Right lobe of liver (tissue), 6 donors: ENCODE results near the gene OR4Q3. TPM values are rescaled to one million over a fixed set of nuclear protein-coding genes. Genes with fewer than 3 reads are reported as not detected.
A peak's percentile ranks its signal among the peaks of the same experiment; 100 is the strongest.
"Not testable (repeated sequence)": the region's sequence is repeated elsewhere in the genome, so short reads cannot be mapped to it uniquely, and the experiment has no call there.

Experiments used
- ATAC-seq, 4 donors: fragments of 200-7000 bp; cut with Tn5 transposase; one replicate each; pipeline ENCODE4 v1.9.1; 2020; ENCODE audit warnings: mild to moderate bottlenecking in 4 of 4, moderate library complexity in 4 of 4
- DNase-seq, 3 donors: peaks; one replicate each; pipeline ENCODE4 v3.0.0-alpha.2; 2020
- H3K27ac ChIP-seq, 3 donors: fragments of 200-600 bp; one replicate each; pipeline ENCODE4 v1.8.0; 2022
- H3K27me3 ChIP-seq, 2 donors: fragments of 200-600 bp; one replicate each; pipeline ENCODE4 v1.8.0; 2022
- H3K36me3 ChIP-seq, 4 donors: fragments of 200-600 bp; sonication (generic) in 1 of 4; one replicate each; pipeline versions ENCODE4 v1.5.1 to v1.8.0; 2017 to 2022; ENCODE audit warnings: control low read depth in 1 of 4
- H3K4me1 ChIP-seq, 4 donors: fragments of 200-600 bp; sonication (generic) in 1 of 4; one replicate each; pipeline versions ENCODE4 v1.5.1 to v1.8.0; 2017 to 2022; ENCODE audit warnings: control low read depth in 1 of 4
- H3K4me3 ChIP-seq, 3 donors: fragments of 200-600 bp; one replicate each; pipeline ENCODE4 v1.8.0; 2022
- H3K9me3 ChIP-seq, 4 donors: fragments of 200-600 bp; sonication (generic) in 1 of 4; one replicate each; pipeline versions ENCODE4 v1.5.1 to v1.8.0; 2017 to 2022; ENCODE audit warnings: control low read depth in 1 of 4
- POLR2A ChIP-seq: fragments of 450-650 bp; IDR thresholded peaks from one replicate; pipeline ENCODE4 v1.6.1; 2017; ENCODE audit warnings: antibody characterized with exemption, mild to moderate bottlenecking
- WGBS: methylation state at CpG from one replicate; pipeline ENCODE4 v1.1.6; 2018; ENCODE audit warnings: low coverage, low lambda C conversion rate; ENCODE audit not compliant: insufficient coverage; ENCODE audit errors: missing lambda C conversion rate; 5-methylcytosine and 5-hydroxymethylcytosine counted together
- intact Hi-C, 2 donors: fragments of 100-400 bp; cut with DNase I; formaldehyde crosslinking; loops; one replicate each; pipeline versions ENCODE4 v1.11.2 to v1.14.1; 2022
- long read RNA-seq: library from polyadenylated mRNA; unstranded; transcript quantifications from one replicate; pipeline ENCODE4 v2.0.0, GENCODE V29; 2019
- total RNA-seq, 6 experiments: library from RNA; depleted of rRNA in 2 of 6; stranded (reverse); fragments of >200 nt in 2 of 6; fragmentation: NEBNext Ultra II Directional in 3 of 6; extraction: Animal tissue kit (Norgen Biotek cat#: 25700) in 3 of 6; gene quantifications; one replicate each; pipeline versions ENCODE4 v1.1.0 to v1.2.4, GENCODE V29; 2016 to 2023
- TF ChIP-seq, protein P1 (sequence below), 4 donors: fragments of 200-600 bp in 3 of 4; fragments of 450-650 bp in 1 of 4; IDR thresholded peaks; one replicate each; pipeline versions ENCODE4 v1.5.1 to v1.8.0; 2016 to 2022; ENCODE audit warnings: antibody characterized with exemption in 4 of 4, mild to moderate bottlenecking in 2 of 4
- donor health status: DM: no; HTN: yes; CAD: no.
- donor health status: DM: no; HTN: no; CAD: no.
- donor health status: DM: no; HTN: no; CAD: no.
- donor health status: DM: no; HTN: yes; CAD: no.
- donor health status: DM: no; HTN: yes; CAD: no.

The OR4Q3 gene
- total RNA-seq: not detected
- long read RNA-seq: 0 reads

DNA sequence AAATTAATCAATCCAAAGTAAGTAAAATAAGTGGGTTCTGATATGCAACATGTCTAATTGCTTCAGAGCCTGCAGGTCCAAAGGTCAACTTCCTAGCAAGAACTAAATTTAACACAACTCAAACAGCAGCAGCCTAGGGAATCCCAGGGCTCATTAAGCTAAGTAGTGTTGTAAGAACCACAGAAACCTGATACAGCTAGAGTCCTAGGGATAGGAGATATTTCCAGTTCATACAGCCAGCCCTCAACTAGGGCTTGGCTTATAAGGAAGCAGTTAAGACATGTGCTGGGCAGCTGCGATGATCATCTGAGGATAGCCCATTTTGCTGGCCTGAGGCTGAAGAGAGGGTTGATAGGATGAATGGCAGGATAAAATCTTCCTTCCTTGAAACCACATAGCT lies at the start of gene OR4Q3:
OR4Q3 (plus strand) TSS at position 316 of the 400 bp plus-strand sequence.
- Histone ChIP-seq H3K36me3 (no peaks in the 10 kb centered on the region), H3K9me3 (no peaks in the 10 kb centered on the region), H3K4me3 (no peak within 1 kb of the TSS), H3K27me3 (no peaks in the 10 kb centered on the region), H3K27ac (no peak within 1 kb of the TSS), H3K4me1 (no peaks in the 10 kb centered on the region)
- 44% methylated on average over 1 of the region's 1 CpG for WGBS
- ATAC-seq (no peak), DNase-seq (no peak)
- intact Hi-C loops: no loop called here
- no peak for TF ChIP-seq POLR2A
- TF ChIP-seq, protein P1, sequence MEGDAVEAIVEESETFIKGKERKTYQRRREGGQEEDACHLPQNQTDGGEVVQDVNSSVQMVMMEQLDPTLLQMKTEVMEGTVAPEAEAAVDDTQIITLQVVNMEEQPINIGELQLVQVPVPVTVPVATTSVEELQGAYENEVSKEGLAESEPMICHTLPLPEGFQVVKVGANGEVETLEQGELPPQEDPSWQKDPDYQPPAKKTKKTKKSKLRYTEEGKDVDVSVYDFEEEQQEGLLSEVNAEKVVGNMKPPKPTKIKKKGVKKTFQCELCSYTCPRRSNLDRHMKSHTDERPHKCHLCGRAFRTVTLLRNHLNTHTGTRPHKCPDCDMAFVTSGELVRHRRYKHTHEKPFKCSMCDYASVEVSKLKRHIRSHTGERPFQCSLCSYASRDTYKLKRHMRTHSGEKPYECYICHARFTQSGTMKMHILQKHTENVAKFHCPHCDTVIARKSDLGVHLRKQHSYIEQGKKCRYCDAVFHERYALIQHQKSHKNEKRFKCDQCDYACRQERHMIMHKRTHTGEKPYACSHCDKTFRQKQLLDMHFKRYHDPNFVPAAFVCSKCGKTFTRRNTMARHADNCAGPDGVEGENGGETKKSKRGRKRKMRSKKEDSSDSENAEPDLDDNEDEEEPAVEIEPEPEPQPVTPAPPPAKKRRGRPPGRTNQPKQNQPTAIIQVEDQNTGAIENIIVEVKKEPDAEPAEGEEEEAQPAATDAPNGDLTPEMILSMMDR (IDR thresholded peaks at IDR 0.05): no peak

- Histone ChIP-seq H3K27me3 (no peaks in the 10 kb centered on the region), H3K4me1 (no peaks in the 10 kb centered on the region), H3K27ac (no peak overlapping the region), H3K4me3 (no peak overlapping the region), H3K9me3 (no peaks in the 10 kb centered on the region), H3K36me3 (no peaks in the 10 kb centered on the region)
- no peak for TF ChIP-seq POLR2A
- TF ChIP-seq, protein P1 (IDR thresholded peaks at IDR 0.05): no peak
- no peak for ATAC-seq
- intact Hi-C loops: no loop called here
- DNase-seq: no peak
Observed at GRCh38 chr14:19729359-19729758, 14.0 kb upstream of the OR4Q3 start.

DNA sequence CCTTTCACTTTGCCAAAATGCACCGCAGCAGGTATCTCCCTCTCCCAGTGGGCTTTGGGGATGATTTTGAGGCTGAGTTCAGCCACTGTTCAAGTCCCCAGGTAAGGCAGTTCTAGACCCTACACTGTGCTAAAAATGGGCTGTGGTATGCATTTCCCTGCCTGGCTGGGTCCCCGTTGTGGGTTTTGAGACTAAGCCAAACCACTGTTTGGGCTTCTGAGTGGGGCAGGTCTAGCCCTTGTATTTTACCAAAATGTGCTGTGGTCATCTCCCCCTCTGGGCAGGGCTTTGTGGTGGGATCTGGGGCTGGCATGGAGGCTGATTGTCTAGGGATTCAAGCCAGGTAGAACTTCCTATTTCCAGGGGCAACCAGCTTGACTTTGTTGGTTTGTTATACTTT lies 13.6 kb upstream of the OR4Q3 start:
- no peaks in the 10 kb centered on the region for H3K27me3 ChIP-seq
- no peaks in the 10 kb centered on the region for H3K4me1 ChIP-seq
- DNase-seq (no peak), ATAC-seq (peak in 1 of 4 donors; percentile 21)
- H3K27ac ChIP-seq: no peak overlapping the region
- H3K9me3 ChIP-seq: no peaks in the 10 kb centered on the region
- no peak for TF ChIP-seq POLR2A
- TF ChIP-seq, protein P1 (IDR thresholded peaks at IDR 0.05): no peak
- no peak overlapping the region for H3K4me3 ChIP-seq
- WGBS: no CpG with 5 or more reads among the region's 2 CpGs
- intact Hi-C loops: no loop called here
- no peaks in the 10 kb centered on the region for H3K36me3 ChIP-seq

DNA sequence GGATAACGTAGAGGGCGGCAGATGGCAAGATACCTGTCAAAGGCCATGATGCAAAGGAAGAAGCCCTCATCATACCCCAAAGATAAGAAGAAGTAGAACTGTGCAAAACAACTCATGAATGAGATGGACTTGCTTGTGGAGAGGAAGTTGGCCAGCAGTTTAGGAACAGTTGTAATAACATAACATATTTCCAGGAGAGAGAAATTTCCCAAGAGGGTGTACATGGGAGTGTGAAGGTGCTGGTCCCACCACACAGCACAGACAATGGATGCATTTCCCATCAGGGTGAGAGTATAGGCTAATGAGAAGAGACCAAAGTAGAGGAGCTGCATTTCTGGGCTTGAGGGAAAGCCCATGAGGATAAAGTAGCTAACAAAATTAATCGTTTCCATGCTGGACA lies 9.5 kb upstream of the OR4Q3 start:
- H3K27me3 ChIP-seq, ATAC-seq, intact Hi-C loops, H3K36me3 ChIP-seq, H3K4me1 ChIP-seq, H3K27ac ChIP-seq, H3K4me3 ChIP-seq, H3K9me3 ChIP-seq, DNase-seq: not testable (repeated sequence)
- 75% methylated on average over 3 of the region's 3 CpGs for WGBS

- DNase-seq, H3K27ac ChIP-seq, H3K36me3 ChIP-seq, H3K27me3 ChIP-seq, intact Hi-C loops, H3K4me3 ChIP-seq, ATAC-seq, H3K9me3 ChIP-seq, H3K4me1 ChIP-seq: not testable (repeated sequence)
Observed at GRCh38 chr14:19752316-19752715, 8.9 kb downstream of the OR4Q3 start.

DNA sequence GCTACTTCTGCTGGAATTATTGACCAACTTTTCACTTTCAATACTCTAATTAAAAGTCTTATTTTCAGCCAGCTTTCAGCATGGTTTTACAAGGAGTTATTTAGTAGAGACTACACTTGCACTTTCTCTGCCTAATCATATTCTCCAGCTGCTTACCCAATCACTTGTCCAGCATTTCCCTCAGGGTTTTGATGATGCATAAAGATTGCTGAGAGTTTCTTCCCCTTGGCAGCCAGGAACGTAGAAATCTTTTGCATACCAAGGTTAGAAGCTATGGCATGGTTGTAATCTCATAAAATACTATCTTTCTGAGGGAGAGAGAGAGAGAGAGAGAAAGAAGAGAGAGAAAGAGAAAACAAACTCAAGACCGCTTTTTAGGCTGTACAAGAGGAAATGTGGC lies 10.8 kb downstream of the OR4Q3 start:
- 5% methylated on average over 2 of the region's 2 CpGs for WGBS
- no peak for ATAC-seq
- Histone ChIP-seq H3K27me3 (no peaks in the 10 kb centered on the region), H3K9me3 (no peaks in the 10 kb centered on the region), H3K36me3 (no peaks in the 10 kb centered on the region), H3K4me1 (no peaks in the 10 kb centered on the region), H3K27ac (no peak overlapping the region), H3K4me3 (no peak overlapping the region)
- no peak for DNase-seq
- TF ChIP-seq POLR2A: no peak
- TF ChIP-seq, protein P1 (IDR thresholded peaks at IDR 0.05): no peak
- intact Hi-C loops: no loop called here

GRCh38 chr14:19771491-19771890 lies 28.1 kb downstream of the OR4Q3 start:
- H3K36me3 ChIP-seq, H3K27ac ChIP-seq, H3K9me3 ChIP-seq, intact Hi-C loops, H3K27me3 ChIP-seq, H3K4me1 ChIP-seq, H3K4me3 ChIP-seq, DNase-seq: not testable (repeated sequence)
- 0% methylated on average over 1 of the region's 3 CpGs for WGBS
- peak in 1 of 4 donors; percentile 35 for ATAC-seq
